MCF 10A (cell line): ENCODE measurements around the gene ADRB1. TPM values are rescaled to one million over a fixed set of nuclear protein-coding genes. Genes with fewer than 3 reads are reported as not detected.

Experiments
- BruUV-seq: library from RNA; stranded (reverse); fragments of 400-500 nt; replicated peaks from 2 replicates; lab custom pipeline; 2021; lab: Mats Ljungman, UMichigan
- CTCF ChIA-PET: fragments of 300-600 bp; sonication (Branson Sonifier 250); formaldehyde crosslinking; extraction: SDS; loops from one replicate; lab custom pipeline; 2021; ENCODE audit warnings: antibody characterized with exemption, inconsistent platforms; lab: Yijun Ruan, JAX
- POLR2A ChIA-PET: fragments of 300-600, 350-650 bp; sonication (Branson Sonifier 250); formaldehyde crosslinking; extraction: SDS; loops from one replicate; lab custom pipeline; 2020; ENCODE audit warnings: antibody characterized with exemption, inconsistent platforms; lab: Yijun Ruan, JAX
- DNase-seq: peaks from one replicate; pipeline ENCODE4 v3.0.0-alpha.2; 2018; ENCODE audit not compliant: unreplicated experiment
- H3K27ac Mint-ChIP-seq: one replicate; pipeline ENCODE4 v1.8.0; 2022; ENCODE audit warnings: mild to moderate bottlenecking, low read depth, mixed read lengths; ENCODE audit not compliant: unreplicated experiment
- H3K27me3 Mint-ChIP-seq: one replicate; pipeline ENCODE4 v1.8.0; 2022; ENCODE audit warnings: mixed read lengths; ENCODE audit not compliant: insufficient read depth, unreplicated experiment
- H3K36me3 Mint-ChIP-seq: one replicate; pipeline ENCODE4 v1.8.0; 2022; ENCODE audit warnings: mild to moderate bottlenecking, moderate library complexity, mixed read lengths; ENCODE audit not compliant: insufficient read depth, unreplicated experiment
- H3K4me1 Mint-ChIP-seq: one replicate; pipeline ENCODE4 v1.8.0; 2022; ENCODE audit warnings: mixed read lengths; ENCODE audit not compliant: insufficient read depth, unreplicated experiment
- H3K4me3 Mint-ChIP-seq: one replicate; pipeline ENCODE4 v1.8.0; 2022; ENCODE audit warnings: mild to moderate bottlenecking, moderate library complexity, mixed read lengths; ENCODE audit not compliant: unreplicated experiment
- H3K9me3 Mint-ChIP-seq: one replicate; pipeline ENCODE4 v1.8.0; 2022; ENCODE audit warnings: mixed read lengths; ENCODE audit not compliant: unreplicated experiment
- intact Hi-C: fragments of 100-400 bp; cut with micrococcal nuclease; formaldehyde crosslinking; loops from 2 replicates; pipeline ENCODE4 v1.14.1; 2022
- total RNA-seq: library from RNA; stranded (reverse); gene quantifications from 2 replicates; pipeline ENCODE4 v1.2.3, GENCODE V29; 2022
- TF ChIP-seq, protein P1 (sequence below): fragments of 200-600 bp; IDR thresholded peaks from one replicate; pipeline ENCODE4 v1.8.0; 2022; ENCODE audit warnings: antibody characterized with exemption, mild to moderate bottlenecking; ENCODE audit not compliant: unreplicated experiment

The ADRB1 gene
- total RNA-seq, 1 experiment from 2014 or later: 0.28 TPM

DNA sequence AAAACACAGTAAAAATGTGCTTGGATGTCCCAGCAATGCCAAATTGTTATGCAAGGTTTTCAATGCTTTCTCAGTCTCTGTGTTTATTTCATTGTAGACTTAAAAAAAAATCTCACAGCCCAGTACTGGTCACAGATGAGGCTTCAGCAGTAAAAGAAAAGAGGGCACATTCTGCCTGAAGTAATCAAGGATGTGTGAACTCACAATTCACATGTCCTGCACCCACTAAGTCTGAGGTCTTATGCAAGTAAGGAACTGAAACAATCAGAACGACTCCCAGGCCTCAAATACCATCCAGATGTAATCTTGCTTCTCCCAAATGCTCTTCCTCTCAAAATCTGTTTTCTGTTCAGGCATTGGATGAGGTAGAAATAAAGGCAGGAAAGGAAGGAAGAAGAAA lies 33.7 kb downstream of the ADRB1 start:
- no peaks in the 10 kb centered on the region for H3K36me3 Mint-ChIP-seq
- no peaks in the 10 kb centered on the region for H3K27me3 Mint-ChIP-seq
- intact Hi-C loops: no loop called here
- no peak overlapping the region for H3K4me3 Mint-ChIP-seq
- H3K4me1 Mint-ChIP-seq: peaks cover 4% of the 10 kb centered on the region
- no peak for DNase-seq
- CTCF ChIA-PET: no interaction called here
- H3K9me3 Mint-ChIP-seq: no peaks in the 10 kb centered on the region
- BruUV-seq: no TSS peak
- POLR2A ChIA-PET: no interaction called here
- H3K27ac Mint-ChIP-seq: no peak overlapping the region
- TF ChIP-seq, protein P1, sequence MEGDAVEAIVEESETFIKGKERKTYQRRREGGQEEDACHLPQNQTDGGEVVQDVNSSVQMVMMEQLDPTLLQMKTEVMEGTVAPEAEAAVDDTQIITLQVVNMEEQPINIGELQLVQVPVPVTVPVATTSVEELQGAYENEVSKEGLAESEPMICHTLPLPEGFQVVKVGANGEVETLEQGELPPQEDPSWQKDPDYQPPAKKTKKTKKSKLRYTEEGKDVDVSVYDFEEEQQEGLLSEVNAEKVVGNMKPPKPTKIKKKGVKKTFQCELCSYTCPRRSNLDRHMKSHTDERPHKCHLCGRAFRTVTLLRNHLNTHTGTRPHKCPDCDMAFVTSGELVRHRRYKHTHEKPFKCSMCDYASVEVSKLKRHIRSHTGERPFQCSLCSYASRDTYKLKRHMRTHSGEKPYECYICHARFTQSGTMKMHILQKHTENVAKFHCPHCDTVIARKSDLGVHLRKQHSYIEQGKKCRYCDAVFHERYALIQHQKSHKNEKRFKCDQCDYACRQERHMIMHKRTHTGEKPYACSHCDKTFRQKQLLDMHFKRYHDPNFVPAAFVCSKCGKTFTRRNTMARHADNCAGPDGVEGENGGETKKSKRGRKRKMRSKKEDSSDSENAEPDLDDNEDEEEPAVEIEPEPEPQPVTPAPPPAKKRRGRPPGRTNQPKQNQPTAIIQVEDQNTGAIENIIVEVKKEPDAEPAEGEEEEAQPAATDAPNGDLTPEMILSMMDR: no peak

DNA sequence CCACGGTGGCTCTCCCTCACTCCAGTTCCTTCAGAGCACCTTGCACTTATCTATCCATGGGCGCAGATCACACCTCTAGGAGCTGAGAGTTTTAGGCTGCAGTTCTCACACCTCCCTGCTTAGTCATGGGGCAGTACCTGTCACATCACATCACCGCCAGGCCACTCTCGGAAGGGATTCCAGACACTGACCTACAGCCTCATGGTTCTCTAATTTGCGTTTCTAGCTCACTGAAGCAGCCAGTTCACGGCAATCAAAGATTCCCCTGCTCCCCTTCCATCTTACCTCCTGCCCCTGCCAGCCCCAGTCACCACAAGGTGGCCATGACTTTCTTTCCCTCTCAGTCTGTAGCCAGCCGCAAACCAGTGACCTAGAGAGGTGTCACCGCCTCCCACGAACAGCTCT lies 34.2 kb downstream of the ADRB1 start:
- Mint-ChIP-seq H3K27ac (no peak overlapping the region), H3K4me3 (no peak overlapping the region), H3K27me3 (no peaks in the 10 kb centered on the region), H3K4me1 (peaks cover 4% of the 10 kb centered on the region), H3K36me3 (no peaks in the 10 kb centered on the region), H3K9me3 (no peaks in the 10 kb centered on the region)
- intact Hi-C loops: no loop called here
- BruUV-seq: no TSS peak
- TF ChIP-seq, protein P1: no peak
- DNase-seq: no peak
- ChIA-PET CTCF (no interaction called here), POLR2A (no interaction called here)

GRCh38 chr10:114078346-114078745 lies 34.7 kb downstream of the ADRB1 start:
- CTCF ChIA-PET: interaction anchor here (0.6 kb wide), 1 partner anchor 847 kb away, joined by 5 read pairs; no protein-coding TSS in a partner anchor
- Mint-ChIP-seq H3K27ac (no peak overlapping the region), H3K4me1 (peaks cover 4% of the 10 kb centered on the region), H3K9me3 (no peaks in the 10 kb centered on the region), H3K36me3 (no peaks in the 10 kb centered on the region), H3K27me3 (no peaks in the 10 kb centered on the region), H3K4me3 (no peak overlapping the region)
- TF ChIP-seq, protein P1: no peak
- BruUV-seq: no TSS peak
- POLR2A ChIA-PET: no interaction called here
- intact Hi-C loops: no loop called here
- DNase-seq: no peak

DNA sequence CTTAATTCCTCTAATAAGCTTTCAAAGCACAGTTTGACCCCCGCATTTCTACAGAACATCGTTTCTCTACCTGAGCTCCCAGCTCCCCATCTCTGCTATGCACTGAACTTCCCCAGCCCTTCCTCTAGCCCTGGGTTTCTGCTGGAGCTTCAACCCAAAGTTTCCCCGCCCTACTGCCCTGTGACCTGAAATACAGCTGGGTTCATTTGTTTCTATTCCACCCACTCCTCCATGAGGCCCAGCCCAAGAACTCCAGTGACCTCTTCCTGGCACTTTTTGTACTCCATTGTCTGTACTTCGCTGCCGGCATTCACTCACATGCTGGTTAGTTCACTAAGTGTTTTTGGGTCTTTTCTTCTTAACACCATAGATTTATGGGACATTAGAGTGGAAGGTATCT lies 35.8 kb downstream of the ADRB1 start:
- no peaks in the 10 kb centered on the region for H3K36me3 Mint-ChIP-seq
- H3K9me3 Mint-ChIP-seq: no peaks in the 10 kb centered on the region
- CTCF ChIA-PET: interaction anchor here (0.5 kb wide), 1 partner anchor 35 kb away, joined by 3 read pairs; no protein-coding TSS in a partner anchor
- TF ChIP-seq, protein P1: no peak
- H3K4me1 Mint-ChIP-seq: peaks cover 4% of the 10 kb centered on the region
- H3K4me3 Mint-ChIP-seq: no peak overlapping the region
- no peaks in the 10 kb centered on the region for H3K27me3 Mint-ChIP-seq
- no TSS peak for BruUV-seq
- no peak for DNase-seq
- no peak overlapping the region for H3K27ac Mint-ChIP-seq
- POLR2A ChIA-PET: interaction anchor here (0.6 kb wide), 1 partner anchor 225 kb away, joined by 3 read pairs; the partner anchor contains the start of gene DCLRE1A
- intact Hi-C loops: no loop called here
